Parathyroid adenoma (tissue), 2 donors: Measurements from ENCODE around the gene ZMYM4.

Source experiments
- H2AFZ ChIP-seq: fragments of 300-600 bp; sonication (generic); one replicate; pipeline ENCODE4 v1.7.0; 2017; ENCODE audit warnings: antibody characterized with exemption, mild to moderate bottlenecking
- H3K27ac ChIP-seq: fragments of 300-600 bp; sonication (generic); one replicate; pipeline ENCODE4 v1.7.0; 2017
- H3K27me3 ChIP-seq: fragments of 300-600 bp; sonication (generic); one replicate; pipeline ENCODE4 v1.7.0; 2017; ENCODE audit warnings: low read length; ENCODE audit not compliant: control insufficient read depth, insufficient read depth
- H3K36me3 ChIP-seq: fragments of 300-600 bp; sonication (generic); one replicate; pipeline ENCODE4 v1.7.0; 2017; ENCODE audit warnings: low read length; ENCODE audit not compliant: control insufficient read depth, insufficient read depth
- H3K4me1 ChIP-seq: fragments of 300-600 bp; sonication (generic); one replicate; pipeline ENCODE4 v1.7.0; 2017; ENCODE audit warnings: control low read depth
- H3K4me2 ChIP-seq: fragments of 300-600 bp; sonication (generic); one replicate; pipeline ENCODE4 v1.7.0; 2017; ENCODE audit warnings: low read length
- H3K4me3 ChIP-seq: fragments of 300-600 bp; sonication (generic); one replicate; pipeline ENCODE4 v1.7.0; 2017; ENCODE audit warnings: low read depth, low read length
- H3K79me2 ChIP-seq: fragments of 300-600 bp; sonication (generic); one replicate; pipeline ENCODE4 v1.7.0; 2017; ENCODE audit warnings: control low read depth
- H3K9ac ChIP-seq: fragments of 300-600 bp; sonication (generic); one replicate; pipeline ENCODE4 v1.7.0; 2017; ENCODE audit warnings: mild to moderate bottlenecking
- H3K9me3 ChIP-seq: fragments of 300-600 bp; sonication (generic); one replicate; pipeline ENCODE4 v1.7.0; 2017; ENCODE audit warnings: low read length; ENCODE audit not compliant: control insufficient read depth
- TF ChIP-seq, protein P1 (sequence below): fragments of 300-600 bp; sonication (generic); IDR thresholded peaks from one replicate; pipeline ENCODE4 v1.7.0; 2017; ENCODE audit warnings: antibody characterized with exemption, mild to moderate bottlenecking
- donor health status: primary hyperparathyroidism.

ZMYM4 gene

DNA sequence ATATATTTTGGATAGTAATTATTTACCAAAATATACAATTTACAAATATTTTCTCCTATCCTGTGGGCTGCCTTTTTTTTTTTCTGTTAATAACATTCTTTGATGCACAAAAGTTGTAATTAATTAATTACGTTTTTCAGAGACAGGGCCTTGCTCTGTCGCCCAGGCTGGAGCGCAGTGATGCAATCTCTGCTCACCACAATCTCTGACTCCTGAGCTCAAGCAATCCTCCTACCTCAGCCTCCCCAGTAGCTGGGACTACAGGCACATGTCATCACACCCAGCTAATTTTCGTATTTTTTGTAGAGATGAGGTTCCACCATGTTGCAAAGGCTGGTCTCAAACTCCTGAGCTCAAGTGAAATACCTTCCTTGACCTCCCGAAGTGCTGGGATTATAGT is 21.3 kb upstream of the ZMYM4 start:
- Histone ChIP-seq H3K4me2 (no peak overlapping the region), H3K27ac (no peak overlapping the region), H3K9me3 (no peaks in the 10 kb centered on the region), H3K36me3 (no peaks in the 10 kb centered on the region), H3K79me2 (no peaks in the 10 kb centered on the region), H3K9ac (no peak overlapping the region), H2AFZ (no peak overlapping the region), H3K4me3 (no peak overlapping the region), H3K27me3 (no peaks in the 10 kb centered on the region), H3K4me1 (no peaks in the 10 kb centered on the region)
- TF ChIP-seq, protein P1, sequence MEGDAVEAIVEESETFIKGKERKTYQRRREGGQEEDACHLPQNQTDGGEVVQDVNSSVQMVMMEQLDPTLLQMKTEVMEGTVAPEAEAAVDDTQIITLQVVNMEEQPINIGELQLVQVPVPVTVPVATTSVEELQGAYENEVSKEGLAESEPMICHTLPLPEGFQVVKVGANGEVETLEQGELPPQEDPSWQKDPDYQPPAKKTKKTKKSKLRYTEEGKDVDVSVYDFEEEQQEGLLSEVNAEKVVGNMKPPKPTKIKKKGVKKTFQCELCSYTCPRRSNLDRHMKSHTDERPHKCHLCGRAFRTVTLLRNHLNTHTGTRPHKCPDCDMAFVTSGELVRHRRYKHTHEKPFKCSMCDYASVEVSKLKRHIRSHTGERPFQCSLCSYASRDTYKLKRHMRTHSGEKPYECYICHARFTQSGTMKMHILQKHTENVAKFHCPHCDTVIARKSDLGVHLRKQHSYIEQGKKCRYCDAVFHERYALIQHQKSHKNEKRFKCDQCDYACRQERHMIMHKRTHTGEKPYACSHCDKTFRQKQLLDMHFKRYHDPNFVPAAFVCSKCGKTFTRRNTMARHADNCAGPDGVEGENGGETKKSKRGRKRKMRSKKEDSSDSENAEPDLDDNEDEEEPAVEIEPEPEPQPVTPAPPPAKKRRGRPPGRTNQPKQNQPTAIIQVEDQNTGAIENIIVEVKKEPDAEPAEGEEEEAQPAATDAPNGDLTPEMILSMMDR, result no peak

DNA sequence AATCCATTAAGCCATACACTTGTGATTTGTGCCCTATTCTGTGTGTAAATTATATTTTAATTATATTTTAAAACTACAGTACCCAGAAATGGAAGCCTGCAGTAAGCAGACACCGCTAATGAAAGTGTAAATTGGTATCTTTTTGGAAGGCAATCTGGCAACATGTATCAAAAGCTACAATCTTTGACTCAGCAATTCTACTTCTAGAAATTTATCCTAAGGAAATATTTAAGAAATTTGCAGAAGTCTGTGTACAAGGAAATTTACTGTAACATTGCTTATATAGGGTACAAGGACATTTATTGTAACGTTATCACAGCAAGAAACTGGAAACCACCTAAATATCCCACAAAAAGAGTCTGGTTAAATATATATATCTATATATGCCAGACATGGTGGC is 14.6 kb upstream of the ZMYM4 start:
- Histone ChIP-seq H3K9ac (no peak overlapping the region), H3K27ac (no peak overlapping the region), H2AFZ (no peak overlapping the region), H3K27me3 (no peaks in the 10 kb centered on the region), H3K4me2 (no peak overlapping the region), H3K79me2 (no peaks in the 10 kb centered on the region), H3K4me1 (no peaks in the 10 kb centered on the region), H3K36me3 (no peaks in the 10 kb centered on the region), H3K9me3 (no peaks in the 10 kb centered on the region), H3K4me3 (no peak overlapping the region)
- TF ChIP-seq, protein P1, result no peak

DNA sequence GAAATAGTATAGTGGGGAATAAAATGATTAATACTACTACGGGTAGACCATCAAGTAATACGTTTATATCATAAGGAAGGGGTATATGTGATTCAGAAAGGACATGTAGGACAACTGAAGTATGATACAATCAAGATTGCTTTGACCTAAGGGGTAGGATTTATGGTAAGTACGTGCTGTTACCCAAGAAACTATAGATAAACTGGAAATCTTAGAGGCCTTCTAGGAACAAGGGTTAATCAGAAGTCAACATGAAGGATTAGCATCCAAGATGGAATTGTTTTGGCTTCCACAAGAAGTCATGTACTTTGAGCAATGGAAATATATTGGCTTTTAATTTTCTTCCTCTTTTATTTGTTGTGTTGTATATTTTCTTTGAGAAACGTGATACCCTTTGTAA is 13.2 kb upstream of the ZMYM4 start:
- Histone ChIP-seq H2AFZ (no peak overlapping the region), H3K36me3 (no peaks in the 10 kb centered on the region), H3K9ac (no peak overlapping the region), H3K9me3 (no peaks in the 10 kb centered on the region), H3K27ac (no peak overlapping the region), H3K79me2 (no peaks in the 10 kb centered on the region), H3K4me1 (no peaks in the 10 kb centered on the region), H3K27me3 (no peaks in the 10 kb centered on the region), H3K4me3 (no peak overlapping the region), H3K4me2 (no peak overlapping the region)
- TF ChIP-seq, protein P1, result no peak

DNA sequence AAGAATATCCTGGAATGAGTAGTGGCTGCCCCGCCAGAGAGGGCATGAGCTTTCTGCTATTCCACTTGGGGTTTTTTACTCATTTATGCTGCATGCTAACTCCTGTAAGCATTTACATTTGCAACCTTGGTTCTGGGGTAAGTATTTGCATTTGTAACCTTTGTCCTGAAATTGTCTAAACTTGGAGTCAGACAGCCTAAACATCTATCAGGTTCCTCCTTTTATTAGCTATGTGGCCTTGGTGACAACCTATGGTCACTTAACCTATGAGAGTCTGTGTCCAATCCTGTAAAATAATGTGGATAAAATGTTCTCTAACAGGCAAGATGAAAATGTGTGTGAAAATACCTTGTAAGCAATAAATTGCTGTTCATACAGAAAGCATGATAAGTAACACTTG is 8.9 kb upstream of the ZMYM4 start:
- no peak overlapping the region for H3K4me2 ChIP-seq
- H3K9me3 ChIP-seq, result no peaks in the 10 kb centered on the region
- H3K9ac ChIP-seq, result no peak overlapping the region
- no peaks in the 10 kb centered on the region for H3K4me1 ChIP-seq
- H3K27me3 ChIP-seq, result no peaks in the 10 kb centered on the region
- H3K27ac ChIP-seq, result no peak overlapping the region
- no peak overlapping the region for H3K4me3 ChIP-seq
- TF ChIP-seq, protein P1, result no peak
- no peak overlapping the region for H2AFZ ChIP-seq
- H3K36me3 ChIP-seq, result no peaks in the 10 kb centered on the region
- H3K79me2 ChIP-seq, result no peaks in the 10 kb centered on the region

DNA sequence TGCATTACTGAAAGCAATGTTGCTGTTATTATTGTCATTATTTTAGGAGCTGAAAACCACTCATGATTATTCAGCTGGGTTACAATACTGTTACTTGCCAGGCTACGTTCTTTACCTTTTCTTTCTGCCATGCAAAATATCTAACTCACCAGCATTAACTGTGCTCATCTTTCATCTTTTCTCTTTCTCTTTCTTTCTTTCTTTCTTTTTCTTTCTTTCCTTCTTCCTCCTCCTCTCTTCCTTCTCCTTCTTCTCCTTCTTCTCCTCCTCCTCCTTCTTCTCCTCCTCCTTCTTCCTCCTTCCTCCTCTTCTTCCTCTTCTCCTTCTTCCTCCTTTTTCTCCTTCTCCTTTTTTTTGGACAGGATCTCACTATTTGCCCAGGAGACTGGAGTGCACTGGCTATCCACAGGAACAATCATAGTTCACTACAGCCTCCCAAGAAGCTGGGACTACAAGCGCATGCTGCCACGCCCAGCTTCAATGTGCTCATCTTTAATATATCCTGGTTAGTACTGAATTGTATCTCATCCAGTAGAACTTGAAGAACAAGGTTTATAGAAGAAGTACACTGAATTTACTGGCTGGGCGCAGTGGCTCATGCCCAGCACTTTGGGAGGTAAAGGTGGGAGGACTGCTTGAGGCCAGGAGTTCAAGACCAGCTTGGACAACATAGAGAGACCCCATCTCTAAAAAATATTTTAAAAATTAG is 6.9 kb upstream of the ZMYM4 start:
- H3K9me3 ChIP-seq, result no peaks in the 10 kb centered on the region
- no peak overlapping the region for H3K27ac ChIP-seq
- H3K4me3 ChIP-seq, result no peak overlapping the region
- no peaks in the 10 kb centered on the region for H3K36me3 ChIP-seq
- TF ChIP-seq, protein P1, result no peak
- no peaks in the 10 kb centered on the region for H3K27me3 ChIP-seq
- H3K9ac ChIP-seq, result no peak overlapping the region
- H3K79me2 ChIP-seq, result no peaks in the 10 kb centered on the region
- no peaks in the 10 kb centered on the region for H3K4me1 ChIP-seq
- no peak overlapping the region for H2AFZ ChIP-seq
- no peak overlapping the region for H3K4me2 ChIP-seq
